Measurements from ENCODE around the gene ACY1.

- TF ChIP-seq CTCF (IDR thresholded peaks at IDR 0.05; ENCODE audit: low read depth, low read length, missing input control) (no peak), REST (IDR thresholded peaks at IDR 0.05) (no peak), HNF4A (conservative IDR thresholded peaks at IDR 0.05) (no peak), NR2F2 (IDR thresholded peaks at IDR 0.05) (no peak), MAX (IDR thresholded peaks at IDR 0.05) (no peak), JUND (IDR thresholded peaks at IDR 0.05) (no peak), TAF1 (conservative IDR thresholded peaks at IDR 0.05) (no peak), GABPA (IDR thresholded peaks at IDR 0.05 in 1 of 2, conservative IDR thresholded peaks at IDR 0.05 in 1 of 2) (no peak), FOXA1 (IDR thresholded peaks at IDR 0.05) (no peak)
- TF ChIP-seq, protein P1, sequence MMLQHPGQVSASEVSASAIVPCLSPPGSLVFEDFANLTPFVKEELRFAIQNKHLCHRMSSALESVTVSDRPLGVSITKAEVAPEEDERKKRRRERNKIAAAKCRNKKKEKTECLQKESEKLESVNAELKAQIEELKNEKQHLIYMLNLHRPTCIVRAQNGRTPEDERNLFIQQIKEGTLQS (IDR thresholded peaks at IDR 0.05) = no peak
Measured at GRCh38 chr3:51984269-51984647, 923 bp downstream of the ACY1 start.
